Kidney glomerular epithelial cell (primary cell): ENCODE results near the gene KCNG3.

Experiments used
- DNase-seq: peaks from one replicate; lab custom pipeline; 2025; lab: John Stamatoyannopoulos, UW

KCNG3 gene, protein sequence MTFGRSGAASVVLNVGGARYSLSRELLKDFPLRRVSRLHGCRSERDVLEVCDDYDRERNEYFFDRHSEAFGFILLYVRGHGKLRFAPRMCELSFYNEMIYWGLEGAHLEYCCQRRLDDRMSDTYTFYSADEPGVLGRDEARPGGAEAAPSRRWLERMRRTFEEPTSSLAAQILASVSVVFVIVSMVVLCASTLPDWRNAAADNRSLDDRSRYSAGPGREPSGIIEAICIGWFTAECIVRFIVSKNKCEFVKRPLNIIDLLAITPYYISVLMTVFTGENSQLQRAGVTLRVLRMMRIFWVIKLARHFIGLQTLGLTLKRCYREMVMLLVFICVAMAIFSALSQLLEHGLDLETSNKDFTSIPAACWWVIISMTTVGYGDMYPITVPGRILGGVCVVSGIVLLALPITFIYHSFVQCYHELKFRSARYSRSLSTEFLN

DNA sequence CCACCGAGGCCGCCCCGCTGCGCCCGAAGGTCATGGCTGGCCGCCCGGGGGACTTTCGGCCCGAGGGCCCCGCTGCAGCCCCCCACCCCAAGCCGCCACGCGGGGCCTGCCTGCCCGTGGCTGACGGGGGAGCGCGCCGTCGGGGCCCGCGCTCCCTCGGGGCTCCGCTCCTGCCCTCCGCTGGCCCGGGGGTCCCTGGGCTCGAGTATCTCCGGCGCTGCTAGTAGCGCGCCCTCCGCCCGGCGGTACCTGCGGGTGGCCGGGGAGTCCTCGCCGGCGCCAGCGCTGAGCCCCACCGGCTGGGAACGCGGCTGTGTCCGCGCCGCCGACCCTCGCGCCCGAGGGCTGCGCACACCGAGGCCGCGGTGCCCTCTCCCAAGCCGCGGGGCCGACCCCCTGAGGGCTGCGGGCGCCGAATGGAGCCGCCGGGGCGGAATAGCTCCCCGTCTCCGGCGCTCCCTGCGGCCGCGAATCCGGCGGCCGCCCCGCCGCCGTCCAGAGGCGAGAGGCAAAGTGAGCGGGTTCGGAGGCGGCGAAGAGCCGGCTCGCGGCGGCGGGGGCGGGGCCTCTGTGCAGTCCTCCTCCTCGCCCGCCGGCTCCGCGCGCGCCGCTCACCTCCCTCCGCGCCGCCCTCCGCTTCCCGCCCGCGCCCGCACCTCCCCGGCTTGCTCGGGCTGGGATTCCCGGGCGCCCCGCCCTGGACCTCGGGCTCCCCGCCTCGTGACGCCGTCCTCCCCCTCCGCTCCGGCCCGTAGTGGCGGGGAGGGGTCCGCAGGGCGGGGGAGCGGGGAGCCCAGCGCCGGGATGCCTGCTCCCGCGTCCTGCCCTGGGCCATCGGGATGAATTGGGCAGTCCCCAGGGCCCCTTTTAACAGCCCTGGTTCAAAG lies at the start of gene KCNG3:
TSS of gene KCNG3 (minus strand) at position 515 of the 887 bp plus-strand sequence. CDS start at position 34, 481 bp downstream.
- DNase-seq = no peak

DNA sequence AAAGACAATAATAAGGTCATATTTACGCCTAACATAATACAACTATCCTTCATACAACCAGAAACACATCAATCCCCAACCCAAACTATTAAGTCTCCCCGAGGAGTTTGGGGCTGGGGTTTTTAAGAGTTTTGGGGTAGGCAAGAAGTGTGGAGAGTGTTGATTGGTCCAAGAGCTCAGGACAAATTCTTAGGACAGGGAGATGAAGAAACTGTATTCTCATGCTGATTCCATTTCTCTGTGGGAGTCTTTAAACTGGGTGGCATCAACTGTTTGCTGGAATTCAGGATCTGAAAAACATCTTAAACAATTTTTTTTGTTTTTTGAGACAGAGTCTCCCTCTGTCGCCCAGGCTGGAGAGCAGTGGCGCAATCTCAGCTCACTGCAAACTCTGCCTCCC lies 49.1 kb upstream of the KCNG3 start:
- no peak for DNase-seq

DNA sequence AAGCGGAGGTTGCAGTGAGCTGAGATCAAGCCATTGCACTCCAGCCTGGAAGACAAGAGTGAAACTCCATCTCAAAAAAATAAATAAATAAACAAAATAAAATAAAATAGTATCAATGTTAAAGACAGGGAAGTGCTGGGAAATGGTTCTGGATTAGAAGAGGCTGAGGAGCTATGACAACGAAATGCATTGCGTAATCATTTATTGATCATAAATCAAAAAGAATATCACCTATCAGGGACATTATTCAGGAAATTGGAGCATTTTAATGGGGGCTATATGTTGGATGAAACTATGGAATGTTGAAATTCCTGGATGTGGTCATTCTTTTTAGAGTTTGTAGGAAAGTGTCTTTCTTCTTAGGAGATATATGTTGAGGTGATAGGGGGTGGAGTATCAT lies 43.7 kb upstream of the KCNG3 start:
- no peak for DNase-seq

DNA sequence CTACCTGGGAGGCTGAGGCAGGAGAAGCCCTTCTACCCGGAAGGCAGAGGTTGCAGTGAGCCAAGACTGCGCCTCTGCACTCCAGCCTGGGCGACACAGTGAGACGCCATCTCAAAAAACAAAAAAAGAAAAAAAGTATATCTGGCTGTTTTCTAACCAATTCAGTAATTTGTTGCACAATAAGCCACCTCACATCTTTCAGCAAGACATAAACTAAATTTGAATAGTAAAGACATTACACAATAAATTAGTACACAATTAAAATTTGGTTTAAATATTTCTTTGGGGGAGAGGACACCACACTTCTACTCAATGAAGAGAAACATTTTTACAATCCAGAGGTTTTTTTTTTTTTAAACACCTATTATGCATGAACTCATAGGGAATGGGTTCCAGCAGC lies 38.6 kb upstream of the KCNG3 start:
- DNase-seq = no peak

DNA sequence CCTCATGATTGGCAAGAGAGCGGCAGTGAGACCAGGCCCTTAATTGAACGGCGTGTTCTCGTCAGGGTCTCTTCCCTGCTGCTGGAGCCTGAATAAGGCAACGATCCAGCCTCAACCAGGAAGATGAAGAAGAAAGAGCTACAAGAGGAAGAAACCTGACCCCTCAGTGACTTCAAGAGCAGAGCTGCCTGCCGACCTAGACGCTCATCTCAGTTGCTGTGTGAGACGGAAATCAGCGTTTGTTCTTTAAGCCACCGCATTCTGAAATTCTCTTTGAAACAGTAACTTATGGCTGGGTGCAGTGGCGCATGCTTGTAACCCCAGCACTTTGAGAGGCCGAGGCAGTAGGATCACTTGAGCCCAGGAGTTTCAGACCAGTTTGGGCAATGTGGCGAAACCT lies 29.6 kb upstream of the KCNG3 start:
- no peak for DNase-seq

DNA sequence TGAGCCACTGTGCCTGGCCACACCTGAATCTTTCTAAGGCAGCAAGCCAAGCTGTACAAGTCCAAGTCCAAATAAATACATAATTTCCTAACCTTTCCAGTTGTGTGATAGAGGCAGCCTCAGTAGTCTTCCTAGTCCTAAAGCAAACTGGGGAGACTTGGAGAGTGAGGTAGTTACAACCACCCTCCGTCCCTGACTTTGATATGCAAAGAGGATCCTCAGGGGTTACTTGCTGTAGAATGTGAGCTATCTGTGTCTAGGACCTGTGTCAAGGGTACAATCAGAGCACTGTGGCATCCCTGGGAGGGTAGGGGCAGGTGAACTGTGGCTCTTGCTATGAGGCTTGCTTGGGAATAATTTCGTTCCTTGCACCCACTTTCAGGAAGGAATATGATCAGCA lies 28.3 kb upstream of the KCNG3 start:
- DNase-seq = no peak

DNA sequence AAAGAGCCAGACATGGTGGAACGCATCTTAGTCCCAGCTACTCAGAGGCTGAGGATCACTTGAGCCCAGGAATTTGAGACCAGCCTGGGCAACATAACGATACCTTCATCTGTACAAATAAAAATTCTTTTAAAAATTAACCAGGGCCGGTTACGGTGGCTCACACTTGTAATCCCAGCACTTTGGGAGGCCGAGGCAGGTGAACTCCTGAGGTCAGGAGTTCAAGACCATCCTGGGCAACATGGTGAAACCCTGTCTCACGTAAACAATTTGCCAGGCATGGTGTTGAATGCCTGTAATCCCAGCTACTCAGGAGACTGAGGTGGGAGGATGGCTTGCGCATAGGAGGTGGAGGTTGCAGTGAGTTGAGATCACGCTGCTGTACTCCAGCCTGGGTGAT lies 25.8 kb upstream of the KCNG3 start:
- no peak for DNase-seq

DNA sequence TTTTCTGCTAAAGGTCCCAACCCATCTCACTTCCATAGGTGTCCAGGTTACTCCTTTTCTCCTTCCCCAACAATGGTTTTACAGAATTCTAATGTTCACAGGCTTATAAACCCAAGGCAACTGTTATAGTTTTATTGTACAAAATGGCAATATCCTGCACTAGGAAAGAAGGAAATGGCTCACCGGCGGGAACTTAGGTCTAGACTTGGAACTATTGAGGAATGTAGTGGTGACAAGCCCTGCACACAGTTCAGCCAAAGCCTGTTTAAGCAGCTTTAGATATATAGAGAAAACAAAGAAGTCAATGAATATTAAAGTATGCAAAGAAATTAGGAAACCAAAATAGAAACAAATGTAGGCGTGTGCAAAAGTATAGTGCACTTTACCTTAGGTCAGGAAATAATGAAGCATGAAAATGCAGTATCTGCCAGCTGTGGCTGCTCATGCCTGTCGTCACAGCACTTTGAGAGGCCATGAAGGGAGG lies 22.7 kb upstream of the KCNG3 start:
- DNase-seq = no peak

DNA sequence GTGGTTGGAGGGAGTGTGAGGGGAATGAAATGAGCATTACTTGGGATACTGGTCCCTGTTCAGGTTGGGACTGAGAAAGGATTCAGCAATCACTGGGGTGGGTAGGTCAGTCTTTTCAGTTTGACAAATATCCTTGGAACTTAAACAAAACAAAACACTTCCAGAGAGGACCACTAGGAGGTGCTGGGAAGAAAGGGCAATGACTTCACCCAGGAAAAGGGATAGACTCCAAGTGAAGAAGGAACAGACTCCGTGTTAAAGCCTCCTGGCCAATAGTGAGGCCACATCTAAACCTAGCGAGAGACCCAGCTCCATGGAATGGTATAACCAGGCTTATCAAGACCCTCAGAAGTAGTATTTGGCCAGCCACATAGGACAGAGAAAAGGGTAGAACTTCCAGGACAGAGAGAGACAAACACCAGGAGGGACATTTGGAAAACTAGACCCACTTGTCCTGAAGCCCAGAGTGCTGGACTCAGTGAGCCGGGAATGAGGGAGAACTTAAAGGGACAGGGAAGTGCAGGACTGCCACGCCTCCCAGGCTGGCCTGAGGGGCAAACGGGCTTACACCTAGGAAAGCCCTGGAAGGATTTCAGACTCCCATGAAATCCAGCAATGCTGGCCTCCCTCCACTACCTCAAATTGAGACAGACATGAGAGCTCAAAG lies 19.6 kb upstream of the KCNG3 start:
- peak; percentile 29 for DNase-seq

DNA sequence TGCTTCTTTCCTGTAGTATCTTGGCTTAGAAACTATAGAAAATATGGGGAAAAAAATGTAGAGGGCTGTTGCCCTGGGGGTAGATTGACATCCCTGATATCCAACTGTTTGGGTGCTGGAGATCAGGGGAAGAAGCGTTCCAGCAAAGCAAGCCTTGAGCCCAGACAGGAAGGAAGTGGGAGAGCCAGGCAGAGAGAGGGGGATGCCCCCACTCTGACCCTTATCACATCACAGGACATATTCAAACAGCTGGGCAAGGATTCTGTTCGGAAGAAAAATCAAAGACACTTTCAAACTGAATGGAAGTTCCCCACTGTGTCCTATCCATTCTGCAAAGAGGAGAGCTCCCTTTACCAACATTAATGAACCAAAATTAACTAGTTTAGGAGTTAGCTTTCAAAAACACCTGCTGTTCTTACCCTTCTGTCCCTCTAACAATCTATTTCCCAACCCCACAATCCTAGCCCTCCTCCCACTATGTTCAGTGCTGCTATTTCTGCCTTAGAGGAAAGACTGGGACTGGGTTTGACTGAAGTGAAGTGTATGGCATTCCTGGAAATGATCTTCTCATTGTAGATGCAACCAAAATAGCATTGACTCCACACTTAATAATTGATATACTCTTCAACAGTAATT lies 16.9 kb upstream of the KCNG3 start:
- no peak for DNase-seq

DNA sequence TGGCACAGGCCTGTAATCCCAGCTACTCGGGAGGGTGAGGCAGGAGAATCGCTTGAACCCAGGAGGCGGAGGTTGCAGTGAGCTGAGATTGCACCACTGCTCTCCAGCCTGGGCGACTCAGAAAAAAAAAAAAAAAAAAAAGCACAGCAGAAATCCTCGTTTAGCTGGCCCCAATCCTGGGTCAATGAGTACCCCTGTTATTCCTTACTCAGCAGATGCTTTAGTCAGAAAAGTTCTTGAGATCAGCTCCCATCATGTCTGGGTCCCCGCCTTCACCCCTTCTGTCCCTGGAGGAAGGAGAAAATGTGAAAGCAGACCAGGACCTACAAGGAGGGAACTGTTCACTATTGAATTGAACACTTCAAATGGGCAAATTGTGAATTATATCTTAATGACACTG lies 16.4 kb upstream of the KCNG3 start:
- no peak for DNase-seq

DNA sequence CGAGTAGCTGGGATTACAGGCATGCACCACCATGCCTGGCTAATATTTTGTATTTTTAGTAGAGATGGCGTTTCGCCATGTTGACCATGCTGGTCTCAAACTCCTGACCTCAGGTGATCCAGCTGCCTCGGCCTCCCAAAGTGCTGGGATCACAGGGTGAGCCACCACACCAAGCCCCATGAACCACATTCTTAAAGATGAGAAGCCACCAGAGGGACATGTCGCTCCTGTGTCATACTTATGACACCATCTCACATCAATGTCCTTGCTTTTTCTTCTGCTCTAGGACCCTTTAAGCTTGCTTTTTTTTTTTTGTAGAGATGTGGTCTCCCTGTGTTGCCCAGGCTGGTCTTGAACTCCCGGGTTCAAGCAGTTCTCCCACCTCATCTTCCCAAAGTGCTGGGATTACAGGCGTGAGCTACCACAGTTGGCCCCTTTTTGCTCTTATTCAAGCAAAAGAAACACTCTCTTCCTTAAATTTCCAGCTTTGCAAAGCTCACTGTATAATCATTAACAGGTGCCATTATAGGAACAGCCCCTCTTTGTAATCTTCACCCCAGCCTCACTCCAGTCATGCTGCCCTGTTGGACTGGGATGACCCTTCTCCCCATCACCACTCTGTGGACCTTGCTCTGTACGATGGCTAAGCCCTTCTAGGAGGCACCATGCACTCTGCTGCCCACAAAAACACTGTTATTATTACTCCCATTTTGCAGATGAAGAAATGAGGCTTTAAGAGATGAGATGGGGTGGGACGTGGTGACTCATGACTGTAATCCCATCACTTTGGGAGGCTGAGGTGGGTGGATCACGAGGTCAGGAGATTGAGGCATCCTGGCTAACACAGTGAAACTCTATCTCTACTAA lies 10.8 kb upstream of the KCNG3 start:
- DNase-seq = no peak

DNA sequence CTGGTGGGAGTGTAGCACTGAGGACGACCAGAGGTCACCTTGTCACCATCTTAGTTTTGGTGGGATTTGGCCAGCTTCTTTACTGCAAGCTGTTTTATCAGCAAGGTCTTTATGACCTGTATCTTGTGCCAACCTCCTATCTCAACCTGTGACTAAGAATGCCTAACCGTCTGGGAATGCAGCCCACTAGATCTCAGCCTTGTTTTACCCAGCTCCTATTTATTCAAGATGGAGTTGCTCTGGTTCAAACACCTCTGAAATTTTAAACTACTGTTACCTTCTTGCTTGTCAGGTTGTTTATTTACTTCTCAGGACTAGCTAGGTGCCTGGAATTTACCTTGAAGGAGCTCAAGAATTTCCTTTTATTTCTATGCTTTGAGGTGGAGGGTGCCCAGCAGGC lies 9.5 kb upstream of the KCNG3 start:
- no peak for DNase-seq

DNA sequence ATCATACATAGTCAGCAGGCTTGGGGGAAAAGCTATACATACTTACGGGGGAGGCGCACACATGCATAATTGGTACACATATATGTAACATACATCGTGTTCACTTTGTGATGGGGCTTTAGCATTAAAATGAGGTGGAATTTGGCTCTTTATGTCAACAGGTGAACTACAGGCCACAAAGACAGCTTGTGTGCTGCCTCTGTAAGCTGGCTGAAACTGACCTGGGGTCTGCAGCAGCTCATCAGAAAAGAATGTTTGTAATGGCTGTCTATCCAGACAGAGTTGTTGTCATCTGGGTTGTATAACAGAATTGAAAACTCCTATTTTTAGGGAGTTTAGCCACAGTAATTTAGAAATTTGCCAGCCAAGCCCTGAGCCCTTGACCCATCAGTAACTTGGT lies 4.7 kb upstream of the KCNG3 start:
- no peak for DNase-seq

DNA sequence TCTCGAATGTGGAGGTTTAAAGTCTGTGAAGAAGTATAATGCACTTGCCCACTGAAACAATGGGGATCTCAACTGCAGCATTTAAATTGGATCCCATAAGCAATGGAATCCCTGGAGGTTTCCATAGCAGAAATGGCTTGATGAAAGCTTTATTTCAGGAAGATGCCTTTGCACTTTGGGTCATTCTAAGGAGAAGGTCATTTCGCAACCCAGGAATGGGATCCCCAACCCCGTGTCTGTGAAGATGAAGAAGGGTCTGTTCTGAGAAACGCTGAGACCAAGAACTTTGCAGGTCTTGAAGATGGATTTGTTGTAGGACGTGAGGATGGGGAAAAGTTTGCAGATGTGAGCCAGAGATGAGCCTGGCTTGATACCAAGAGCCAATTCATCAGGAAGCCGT lies 1.8 kb upstream of the KCNG3 start:
- DNase-seq = no peak

DNA sequence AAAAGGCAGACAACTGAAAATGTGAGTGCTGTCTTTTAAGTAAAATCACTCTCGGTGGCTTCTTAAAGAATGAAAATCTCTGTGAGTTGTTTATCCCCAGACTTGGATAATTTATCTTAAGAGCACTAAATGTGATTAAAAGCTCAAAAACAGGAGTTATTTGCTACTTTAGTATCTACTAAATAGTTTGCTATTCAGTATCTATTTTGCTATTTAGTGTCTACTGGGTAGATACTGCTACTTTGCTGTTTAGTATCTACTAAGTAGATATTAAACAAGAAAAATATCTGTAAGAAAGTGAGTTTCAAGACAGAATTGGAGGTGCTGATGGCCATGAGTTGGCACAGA lies 1.4 kb upstream of the KCNG3 start:
- DNase-seq = no peak

DNA sequence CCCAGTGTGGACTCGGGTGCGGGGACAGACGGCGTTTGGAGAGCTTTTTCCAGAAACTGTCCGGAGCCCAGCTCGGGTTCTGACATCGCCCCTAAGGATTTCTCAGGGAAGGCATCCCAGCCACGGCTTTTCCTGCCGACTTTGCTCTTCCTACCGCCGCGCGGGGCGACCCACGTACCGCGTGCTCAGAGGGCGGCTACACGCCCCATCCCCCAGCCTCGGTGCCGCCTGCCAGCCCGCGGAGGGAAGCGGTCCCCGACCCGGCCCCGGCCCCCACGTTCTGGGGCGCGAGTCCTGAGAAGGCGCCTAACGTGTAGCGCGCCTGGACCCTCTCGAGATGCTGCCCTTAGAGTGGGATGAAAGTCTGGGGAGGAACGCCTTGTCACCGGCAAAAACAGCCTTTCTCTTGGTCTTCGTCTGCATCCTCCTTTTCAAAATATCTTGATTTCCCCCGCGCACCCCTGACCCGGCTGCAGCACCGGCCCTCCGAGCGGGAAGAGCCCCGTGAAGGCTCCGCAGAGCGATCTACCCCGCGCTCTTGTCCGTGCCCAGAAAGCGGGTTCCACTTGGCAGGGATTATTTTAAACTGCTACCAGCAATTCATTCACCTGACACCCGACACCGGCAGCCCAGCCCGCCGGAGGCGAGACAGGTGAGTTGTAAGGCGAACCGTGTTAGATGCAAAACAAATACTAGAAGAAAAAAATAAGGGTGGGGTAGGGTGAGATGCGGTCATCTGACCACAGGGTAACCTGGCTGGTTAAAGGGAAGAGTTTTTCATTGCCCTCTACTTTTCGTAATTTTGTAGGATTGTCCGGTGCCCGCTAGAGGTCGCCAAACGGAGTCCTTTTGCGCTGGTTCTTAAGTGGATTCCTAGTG lies 812 bp upstream of the KCNG3 start:
- peak; percentile 74 for DNase-seq

DNA sequence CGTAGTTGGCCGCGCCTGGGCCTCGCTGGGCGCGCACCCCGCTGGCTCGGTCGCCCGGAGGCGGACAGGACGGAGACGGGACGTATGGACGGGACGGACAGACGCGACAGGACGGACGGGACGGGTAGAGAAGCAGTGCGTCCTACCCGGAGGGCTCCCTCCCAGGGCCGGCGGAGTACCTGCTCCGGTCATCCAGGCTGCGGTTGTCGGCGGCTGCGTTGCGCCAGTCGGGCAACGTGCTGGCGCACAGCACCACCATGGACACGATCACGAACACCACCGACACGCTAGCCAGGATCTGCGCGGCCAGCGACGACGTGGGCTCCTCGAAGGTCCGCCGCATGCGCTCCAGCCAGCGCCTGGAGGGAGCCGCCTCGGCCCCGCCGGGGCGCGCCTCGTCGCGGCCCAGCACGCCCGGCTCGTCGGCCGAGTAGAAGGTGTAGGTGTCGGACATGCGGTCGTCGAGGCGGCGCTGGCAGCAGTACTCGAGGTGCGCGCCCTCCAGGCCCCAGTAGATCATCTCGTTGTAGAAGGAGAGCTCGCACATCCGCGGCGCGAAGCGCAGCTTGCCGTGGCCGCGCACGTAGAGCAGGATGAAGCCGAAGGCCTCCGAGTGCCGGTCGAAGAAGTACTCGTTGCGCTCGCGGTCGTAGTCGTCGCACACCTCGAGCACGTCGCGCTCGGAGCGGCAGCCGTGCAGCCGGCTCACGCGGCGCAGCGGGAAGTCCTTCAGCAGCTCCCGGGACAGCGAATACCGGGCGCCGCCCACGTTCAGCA lies 903 bp downstream of the KCNG3 start:
- DNase-seq = no peak

DNA sequence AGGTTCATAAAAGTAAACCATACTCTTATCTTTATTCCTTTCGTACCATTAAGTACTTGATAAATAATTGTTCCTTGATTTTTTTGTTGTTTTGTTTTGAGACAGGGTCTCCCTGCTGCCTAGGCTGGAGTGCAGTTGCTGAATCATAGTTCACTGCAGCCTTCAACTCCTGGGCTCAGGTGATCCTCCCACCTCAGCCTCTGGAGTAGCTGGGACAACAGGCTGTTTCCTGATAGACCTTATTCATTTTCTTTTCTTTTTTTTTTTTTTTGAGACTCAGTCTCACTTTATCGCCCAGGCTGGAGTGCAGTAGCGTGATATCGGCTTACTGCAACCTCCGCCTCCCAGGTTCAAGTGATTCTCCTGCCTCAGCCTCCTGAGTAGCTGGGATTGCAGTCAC lies 5.5 kb downstream of the KCNG3 start:
- no peak for DNase-seq
